DMS153 treated with DMSO at 0.1 percent for 48 hours (cell line): Measurements from ENCODE around the gene KCNH2.

ENCODE experiments used
- DNase-seq: peaks from one replicate; lab custom pipeline; 2025; ENCODE audit not compliant: unreplicated experiment; lab: John Stamatoyannopoulos, UW

KCNH2 gene

GRCh38 chr7:150962553-150963399 is 15.3 kb downstream of the KCNH2 start:
- no peak for DNase-seq

- no peak for DNase-seq
These were observed 15.9 kb downstream of the KCNH2 start for GRCh38 chr7:150962290-150962552.

GRCh38 chr7:150961510-150962289 is 16.4 kb downstream of the KCNH2 start:
- no peak for DNase-seq

GRCh38 chr7:150959739-150960734 is 18.1 kb downstream of the KCNH2 start:
- DNase-seq = no peak

GRCh38 chr7:150959081-150959480 is 19.0 kb downstream of the KCNH2 start:
- no peak for DNase-seq

GRCh38 chr7:150958597-150958996 is 19.5 kb downstream of the KCNH2 start:
- DNase-seq = no peak

GRCh38 chr7:150958062-150958552 is 20.0 kb downstream of the KCNH2 start:
- DNase-seq = no peak

- no peak for DNase-seq
These were observed 20.7 kb downstream of the KCNH2 start for GRCh38 chr7:150957133-150958020.

- DNase-seq = no peak
These were observed 21.6 kb downstream of the KCNH2 start for GRCh38 chr7:150956395-150957132.

- DNase-seq = no peak
These were observed 22.4 kb downstream of the KCNH2 start for GRCh38 chr7:150955519-150956394.

GRCh38 chr7:150954986-150955518 is 23.1 kb downstream of the KCNH2 start:
- no peak for DNase-seq

- no peak for DNase-seq
These were observed 23.7 kb downstream of the KCNH2 start for GRCh38 chr7:150954201-150954985.

- DNase-seq = no peak
These were observed 24.8 kb downstream of the KCNH2 start for GRCh38 chr7:150953061-150953997.

GRCh38 chr7:150952331-150953050 is 25.6 kb downstream of the KCNH2 start:
- no peak for DNase-seq

- DNase-seq = no peak
These were observed 26.6 kb downstream of the KCNH2 start for GRCh38 chr7:150951521-150951920.

- DNase-seq = no peak
These were observed 27.0 kb downstream of the KCNH2 start for GRCh38 chr7:150951181-150951520.
